ENCODE data around the gene UBA5. TPM values are rescaled to one million over a fixed set of nuclear protein-coding genes. Genes with fewer than 3 reads are reported as not detected.

The UBA5 gene
- total RNA-seq, 1 donor from 2014 or later, result 30.3 TPM

DNA sequence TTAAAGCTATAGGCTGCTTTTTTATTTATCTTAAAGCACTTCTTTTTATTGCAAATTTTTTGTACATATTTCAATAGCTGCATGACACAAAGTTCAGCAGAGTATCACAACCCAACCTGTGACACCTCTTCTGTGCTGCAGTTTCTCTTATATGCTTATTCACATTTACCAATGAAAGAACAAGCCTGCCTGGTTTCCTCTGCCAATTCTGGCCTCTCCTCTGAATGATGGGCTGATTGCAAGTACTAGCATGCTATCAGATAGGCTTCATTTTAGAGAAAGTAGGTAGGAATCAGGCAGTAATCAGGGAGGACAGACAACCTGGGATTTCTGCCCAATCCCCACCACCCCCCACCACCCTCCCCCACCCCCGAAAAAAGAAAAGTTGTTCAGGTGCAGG, 36.5 kb upstream of the UBA5 start:
- peak; percentile 67 for DNase-seq (ENCODE audit: low read depth)
- Histone ChIP-seq H3K4me3 (ENCODE audit: low read depth, low read length) (no peak overlapping the region), H3K36me3 (ENCODE audit: control insufficient read depth, insufficient read depth, low read length) (peaks cover 1% of the 10 kb centered on the region), H3K27me3 (ENCODE audit: control insufficient read depth, insufficient read depth, low read length) (no peaks in the 10 kb centered on the region)
- TF ChIP-seq, protein P1, sequence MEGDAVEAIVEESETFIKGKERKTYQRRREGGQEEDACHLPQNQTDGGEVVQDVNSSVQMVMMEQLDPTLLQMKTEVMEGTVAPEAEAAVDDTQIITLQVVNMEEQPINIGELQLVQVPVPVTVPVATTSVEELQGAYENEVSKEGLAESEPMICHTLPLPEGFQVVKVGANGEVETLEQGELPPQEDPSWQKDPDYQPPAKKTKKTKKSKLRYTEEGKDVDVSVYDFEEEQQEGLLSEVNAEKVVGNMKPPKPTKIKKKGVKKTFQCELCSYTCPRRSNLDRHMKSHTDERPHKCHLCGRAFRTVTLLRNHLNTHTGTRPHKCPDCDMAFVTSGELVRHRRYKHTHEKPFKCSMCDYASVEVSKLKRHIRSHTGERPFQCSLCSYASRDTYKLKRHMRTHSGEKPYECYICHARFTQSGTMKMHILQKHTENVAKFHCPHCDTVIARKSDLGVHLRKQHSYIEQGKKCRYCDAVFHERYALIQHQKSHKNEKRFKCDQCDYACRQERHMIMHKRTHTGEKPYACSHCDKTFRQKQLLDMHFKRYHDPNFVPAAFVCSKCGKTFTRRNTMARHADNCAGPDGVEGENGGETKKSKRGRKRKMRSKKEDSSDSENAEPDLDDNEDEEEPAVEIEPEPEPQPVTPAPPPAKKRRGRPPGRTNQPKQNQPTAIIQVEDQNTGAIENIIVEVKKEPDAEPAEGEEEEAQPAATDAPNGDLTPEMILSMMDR (IDR thresholded peaks at IDR 0.05; ENCODE audit: insufficient read depth, low read length, severe bottlenecking), result no peak
- FAIRE-seq, result no peak

DNA sequence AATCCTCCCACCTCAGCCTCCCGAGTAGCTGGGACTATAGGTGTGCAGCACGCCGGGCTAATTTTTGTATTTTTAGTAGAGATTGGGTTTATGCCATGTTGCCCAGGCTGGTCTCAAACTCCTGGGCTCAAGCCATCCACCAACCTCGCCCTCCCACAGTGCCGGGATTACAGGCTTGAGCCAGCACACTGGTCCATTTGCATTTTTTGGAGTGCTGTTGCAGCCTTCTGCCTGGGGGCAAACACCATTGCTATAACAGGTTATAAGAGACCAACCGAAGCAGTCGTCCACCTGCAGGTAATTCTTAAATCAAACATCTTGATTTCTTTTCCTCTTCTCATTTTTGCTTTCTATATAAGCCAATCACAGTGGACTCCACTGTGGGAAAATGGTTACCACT, 35.3 kb upstream of the UBA5 start:
- H3K27me3 ChIP-seq (ENCODE audit: control insufficient read depth, insufficient read depth, low read length), result no peaks in the 10 kb centered on the region
- no peak for FAIRE-seq
- TF ChIP-seq, protein P1 (IDR thresholded peaks at IDR 0.05; ENCODE audit: insufficient read depth, low read length, severe bottlenecking), result no peak
- peaks cover 1% of the 10 kb centered on the region for H3K36me3 ChIP-seq (ENCODE audit: control insufficient read depth, insufficient read depth, low read length)
- DNase-seq (ENCODE audit: low read depth), result no peak
- H3K4me3 ChIP-seq (ENCODE audit: low read depth, low read length), result no peak overlapping the region

DNA sequence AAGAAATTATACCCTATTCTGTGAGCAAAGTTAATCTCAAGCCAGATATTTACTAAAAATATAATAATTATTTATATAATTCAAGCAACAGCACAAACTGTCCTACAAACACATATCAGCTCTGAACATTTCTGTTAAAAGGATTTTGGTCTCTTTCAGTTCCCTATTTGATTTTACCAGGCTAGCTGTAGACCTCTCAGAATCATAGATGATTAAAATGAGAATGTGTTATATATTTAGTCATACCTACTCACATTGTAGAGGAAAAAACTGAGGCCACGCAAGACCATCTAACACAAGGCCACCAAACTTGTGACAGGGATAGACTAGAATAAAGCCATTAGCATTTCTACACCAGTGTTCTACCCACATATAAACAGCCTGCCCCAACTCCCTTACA, 34.5 kb upstream of the UBA5 start:
- no peak overlapping the region for H3K4me3 ChIP-seq (ENCODE audit: low read depth, low read length)
- H3K27me3 ChIP-seq (ENCODE audit: control insufficient read depth, insufficient read depth, low read length), result no peaks in the 10 kb centered on the region
- DNase-seq (ENCODE audit: low read depth) (no peak), FAIRE-seq (no peak)
- TF ChIP-seq, protein P1 (IDR thresholded peaks at IDR 0.05; ENCODE audit: insufficient read depth, low read length, severe bottlenecking), result no peak
- H3K36me3 ChIP-seq (ENCODE audit: control insufficient read depth, insufficient read depth, low read length), result peaks cover 1% of the 10 kb centered on the region

DNA sequence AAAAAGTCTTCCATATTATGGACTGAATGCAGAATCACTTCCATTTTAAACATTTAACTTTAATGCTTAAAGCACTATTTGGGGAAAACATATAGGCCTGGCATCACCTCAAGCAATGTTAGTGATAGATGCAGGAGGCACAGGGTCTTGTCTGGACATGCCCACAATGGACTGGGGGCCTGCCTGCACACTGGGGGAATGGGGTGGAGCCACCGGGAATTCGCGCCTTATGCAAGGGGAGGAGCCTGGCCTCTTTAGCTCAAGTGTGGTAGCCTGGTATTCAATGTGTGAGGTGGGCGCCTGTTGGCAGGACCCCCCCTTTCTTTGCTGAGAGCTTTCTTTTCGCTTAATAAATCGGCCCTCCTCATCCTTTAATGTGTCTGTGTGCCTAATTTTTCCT, 33.2 kb upstream of the UBA5 start:
- TF ChIP-seq, protein P1 (IDR thresholded peaks at IDR 0.05; ENCODE audit: insufficient read depth, low read length, severe bottlenecking), result no peak
- peak; percentile 22 for DNase-seq (ENCODE audit: low read depth)
- Histone ChIP-seq H3K27me3 (ENCODE audit: control insufficient read depth, insufficient read depth, low read length) (no peaks in the 10 kb centered on the region), H3K36me3 (ENCODE audit: control insufficient read depth, insufficient read depth, low read length) (peaks cover 1% of the 10 kb centered on the region), H3K4me3 (ENCODE audit: low read depth, low read length) (no peak overlapping the region)
- no peak for FAIRE-seq

DNA sequence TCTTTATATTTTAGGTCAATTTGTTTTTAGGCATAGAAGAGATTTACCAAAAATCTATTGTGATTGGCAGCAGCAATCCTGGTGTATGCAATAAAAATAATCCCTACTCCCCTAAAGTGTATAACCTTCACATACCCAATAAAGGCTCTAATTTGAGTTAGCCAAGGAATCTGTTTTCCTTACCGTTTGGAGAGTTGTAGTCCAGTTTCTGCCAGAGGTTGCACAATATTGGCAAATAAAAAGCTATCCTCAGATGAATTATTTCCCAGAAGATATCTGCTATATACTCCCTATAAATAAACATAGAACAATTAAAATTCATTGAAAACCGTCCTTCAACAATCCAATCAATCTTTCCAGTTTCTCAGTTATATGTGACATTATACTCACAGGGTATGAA, 32.0 kb upstream of the UBA5 start:
- TF ChIP-seq, protein P1 (IDR thresholded peaks at IDR 0.05; ENCODE audit: insufficient read depth, low read length, severe bottlenecking), result no peak
- no peak for DNase-seq (ENCODE audit: low read depth)
- no peak overlapping the region for H3K4me3 ChIP-seq (ENCODE audit: low read depth, low read length)
- no peak for FAIRE-seq
- peaks cover 1% of the 10 kb centered on the region for H3K36me3 ChIP-seq (ENCODE audit: control insufficient read depth, insufficient read depth, low read length)
- H3K27me3 ChIP-seq (ENCODE audit: control insufficient read depth, insufficient read depth, low read length), result no peaks in the 10 kb centered on the region

DNA sequence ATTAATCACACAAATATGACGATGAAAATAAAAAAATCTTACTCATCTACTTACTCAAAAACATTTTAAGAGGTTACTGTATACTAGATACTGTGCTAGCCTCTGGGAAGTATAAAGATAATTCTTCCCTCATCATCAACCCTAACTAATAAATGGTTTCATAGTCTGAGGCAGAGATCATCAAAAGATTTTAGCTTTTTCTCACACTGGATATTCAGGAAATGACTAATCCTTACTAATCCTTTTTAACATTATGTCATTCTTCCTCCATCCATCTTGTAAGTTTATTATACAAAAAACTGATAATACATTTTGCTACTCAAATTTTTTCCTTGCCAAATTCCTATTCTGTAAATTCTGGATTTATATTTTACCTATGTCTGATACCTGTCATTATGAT, 30.2 kb upstream of the UBA5 start:
- no peak for FAIRE-seq
- TF ChIP-seq, protein P1 (IDR thresholded peaks at IDR 0.05; ENCODE audit: insufficient read depth, low read length, severe bottlenecking), result no peak
- H3K4me3 ChIP-seq (ENCODE audit: low read depth, low read length), result no peak overlapping the region

More for the DNA sequence above, 30.2 kb upstream of the UBA5 start:
- Histone ChIP-seq H3K36me3 (ENCODE audit: control insufficient read depth, insufficient read depth, low read length) (peaks cover 1% of the 10 kb centered on the region), H3K27me3 (ENCODE audit: control insufficient read depth, insufficient read depth, low read length) (no peaks in the 10 kb centered on the region)
- peak; percentile 89 for DNase-seq (ENCODE audit: low read depth)

All from bronchial epithelial cell (primary cell).